ENCODE measurements around the gene PRELP.

The PRELP gene

DNA sequence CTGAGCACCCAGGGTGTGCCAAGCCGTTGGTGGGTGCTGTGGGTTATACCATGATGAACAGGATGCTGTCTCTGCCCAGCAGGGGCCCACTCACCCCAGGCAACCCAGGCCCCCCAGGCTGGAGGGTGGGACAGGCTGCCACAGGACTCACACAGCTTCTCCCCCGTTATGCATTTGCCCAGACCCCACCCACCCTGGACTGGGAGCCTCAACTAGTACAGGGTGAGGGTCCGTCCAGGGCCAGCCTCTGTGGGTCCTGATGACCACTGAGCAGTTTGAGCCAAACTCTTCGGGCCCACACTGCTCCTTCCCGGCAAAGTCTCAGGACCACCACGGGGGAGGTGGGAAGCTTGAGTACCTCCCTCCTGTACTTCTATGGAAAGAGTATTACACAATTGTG, 3.8 kb upstream of the PRELP start:
- DNase-seq, result no peak
- intact Hi-C loops (cut with DNase I), result no loop called here

DNA sequence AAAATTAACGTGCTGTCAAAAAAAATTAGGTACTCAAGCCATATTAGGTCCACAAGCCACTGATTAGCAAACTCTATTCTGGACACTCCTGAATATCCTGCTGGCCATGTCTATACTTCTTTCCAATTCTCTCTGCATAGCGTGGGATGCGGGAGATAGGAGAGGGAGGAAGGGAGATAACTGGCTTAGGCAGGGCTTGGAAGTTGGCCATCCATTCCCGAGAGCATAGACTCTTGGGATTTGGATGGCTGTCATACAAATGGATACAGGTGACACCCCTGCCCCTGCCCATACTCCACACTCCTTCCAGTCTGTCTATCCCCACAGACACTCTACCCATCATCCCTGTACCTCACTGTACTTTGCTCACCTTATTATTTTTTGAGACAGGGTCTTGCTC, 2.3 kb upstream of the PRELP start:
- no peak for DNase-seq
- intact Hi-C loops (cut with DNase I), result no loop called here

DNA sequence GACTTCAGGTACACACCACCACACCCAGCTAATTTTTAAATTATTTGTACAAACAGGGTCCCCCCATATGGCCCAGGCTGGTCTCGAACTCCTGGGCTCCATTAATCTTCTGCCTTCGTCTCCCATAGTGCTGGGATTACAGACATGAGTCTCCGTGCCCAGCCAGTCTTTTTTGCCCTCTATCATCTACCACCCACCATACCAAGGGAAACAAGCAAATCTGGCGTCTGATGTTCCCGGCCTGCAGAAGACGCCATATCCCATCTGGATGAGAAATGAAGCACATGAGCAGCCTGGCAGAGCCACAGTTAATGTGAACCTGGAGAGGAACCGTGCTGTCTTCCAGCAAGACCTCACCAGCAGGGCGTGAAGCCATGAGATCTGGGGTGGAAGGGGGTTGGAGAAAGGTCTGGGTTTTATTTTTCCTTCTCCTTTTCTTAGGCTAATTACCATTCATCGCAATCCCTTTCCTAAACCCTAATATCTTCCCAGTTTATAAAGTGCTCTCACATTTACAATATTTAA, 1.8 kb upstream of the PRELP start:
- DNase-seq, result no peak
- intact Hi-C loops (cut with DNase I), result no loop called here

DNA sequence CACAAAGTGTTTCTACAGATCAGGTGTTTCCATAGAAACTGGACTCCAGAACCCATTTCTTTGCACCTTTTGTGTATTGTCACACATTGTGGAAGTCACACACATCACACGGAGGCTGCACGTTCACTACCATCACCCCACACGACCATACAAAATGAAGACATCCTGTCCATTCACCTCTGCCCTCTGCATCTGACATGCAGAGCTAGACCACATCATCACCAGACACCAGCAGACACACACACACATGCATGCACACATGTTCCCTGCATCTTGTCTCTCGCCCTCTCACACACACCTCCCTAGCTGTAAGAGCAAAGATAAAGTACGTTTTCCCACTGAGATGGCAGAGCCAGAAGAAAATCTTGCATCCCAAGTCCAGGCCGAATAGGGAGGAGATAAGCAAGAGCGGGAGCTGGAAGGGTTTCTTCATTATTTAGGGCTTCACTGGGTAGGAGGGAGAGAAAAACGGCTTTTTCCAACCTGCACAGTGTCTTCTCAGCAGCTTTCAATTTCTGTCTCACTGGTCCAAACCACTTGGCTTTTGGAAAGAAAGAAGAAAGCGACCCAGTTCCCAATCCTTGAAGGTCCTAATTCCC, 709 bp downstream of the PRELP start:
- no peak for DNase-seq
- intact Hi-C loops (cut with DNase I), result no loop called here

DNA sequence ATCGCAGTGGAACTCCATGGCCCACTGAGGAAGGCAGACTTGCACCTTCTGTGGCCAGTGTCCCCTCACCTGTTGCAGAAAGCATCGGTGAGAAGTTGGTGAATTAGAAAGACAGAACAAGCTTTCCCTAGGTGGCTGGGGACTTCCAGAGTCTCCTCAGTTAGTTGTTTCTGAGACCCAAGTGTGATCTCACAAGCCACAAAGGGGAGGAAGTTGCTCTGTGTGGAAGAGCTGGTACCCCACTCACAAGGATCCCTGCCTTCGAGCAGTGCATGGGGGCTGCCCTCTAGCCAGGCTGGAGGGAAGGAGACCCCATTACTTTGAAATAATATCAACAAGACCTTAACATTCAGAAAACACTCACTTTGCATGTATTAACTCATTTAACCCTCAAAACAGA, 2.1 kb downstream of the PRELP start:
- intact Hi-C loops (cut with DNase I), result no loop called here
- DNase-seq, result no peak

DNA sequence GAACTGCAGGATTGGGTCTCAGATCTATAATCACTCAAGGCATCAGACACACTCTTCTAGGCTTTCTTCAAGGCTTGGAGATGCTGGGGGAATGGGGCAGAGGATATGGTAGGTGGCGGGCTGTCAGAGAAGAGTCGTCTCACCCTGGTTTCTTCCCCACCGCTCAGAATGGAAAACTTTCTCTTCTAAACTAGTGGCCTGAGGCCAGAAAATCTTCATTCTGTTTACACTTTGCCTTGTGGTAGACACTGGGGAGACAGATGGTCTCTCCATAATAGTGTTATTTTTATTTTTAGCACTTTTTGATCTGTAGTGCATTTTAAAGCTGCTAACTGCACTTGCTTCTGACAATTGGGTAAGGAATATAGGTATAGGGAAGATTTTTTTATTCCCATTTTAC, 2.6 kb downstream of the PRELP start:
- DNase-seq, result no peak
- intact Hi-C loops (cut with DNase I), result no loop called here

DNA sequence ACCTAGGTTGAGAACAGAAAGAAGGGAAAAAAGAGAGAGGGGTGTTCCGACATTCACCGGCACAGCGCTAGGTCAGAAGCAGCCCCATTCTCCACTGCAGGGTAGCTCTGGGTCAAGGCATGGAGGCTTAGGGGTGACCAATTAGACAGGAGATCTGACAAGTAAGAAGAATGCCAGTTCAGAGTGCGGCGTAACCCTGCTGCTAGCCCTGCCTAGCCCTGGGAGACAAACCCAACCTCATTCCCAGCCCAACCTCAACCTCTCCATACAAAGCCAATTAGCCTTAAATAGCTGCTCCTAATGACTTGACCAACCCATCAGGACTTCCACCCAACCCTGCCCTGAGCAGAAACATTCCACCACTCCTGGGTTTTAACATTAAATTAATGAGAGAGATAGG, 3.4 kb downstream of the PRELP start:
- DNase-seq, result no peak
- intact Hi-C loops (cut with DNase I), result no loop called here

DNA sequence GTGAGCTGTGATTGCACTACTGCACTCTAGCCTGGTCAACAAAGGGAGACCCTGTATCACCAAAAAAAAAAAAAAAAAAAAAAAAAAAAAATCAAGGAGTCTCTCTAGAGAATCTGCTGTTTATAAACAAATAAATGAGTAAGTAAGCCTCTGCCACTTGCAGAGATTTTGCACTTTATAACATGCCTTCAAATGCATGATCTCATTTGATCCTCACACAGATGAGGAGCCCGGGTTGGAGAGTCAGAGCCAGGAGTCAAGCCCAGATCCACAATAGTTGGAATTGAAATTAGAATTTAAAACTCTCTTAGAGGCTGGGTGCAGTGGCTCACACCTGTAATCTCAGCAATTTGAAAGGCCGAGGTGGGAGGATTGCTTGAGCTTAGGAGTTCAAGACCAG, 4.0 kb downstream of the PRELP start:
- DNase-seq, result no peak
- intact Hi-C loops (cut with DNase I), result no loop called here

DNA sequence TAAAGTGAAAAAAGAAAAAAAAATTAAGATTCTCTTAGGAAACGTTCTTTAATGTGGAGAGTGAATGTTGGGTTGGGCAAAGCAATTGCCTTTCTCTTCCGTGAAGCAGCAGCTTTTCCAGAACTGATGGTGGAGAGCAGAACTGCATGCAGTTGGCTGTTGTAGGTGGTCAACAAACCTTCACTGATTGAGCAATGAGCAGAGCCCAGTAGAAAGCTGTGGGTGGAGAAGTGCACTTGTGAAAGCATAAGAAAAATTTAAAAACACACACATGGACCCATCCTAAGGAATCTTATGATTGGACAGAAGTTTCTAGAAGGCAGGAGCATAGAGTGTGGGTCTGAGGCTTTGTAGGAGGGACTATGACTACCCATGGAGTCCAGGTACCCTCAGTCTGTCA, 4.5 kb downstream of the PRELP start:
- intact Hi-C loops (cut with DNase I), result no loop called here
- no peak for DNase-seq

DNA sequence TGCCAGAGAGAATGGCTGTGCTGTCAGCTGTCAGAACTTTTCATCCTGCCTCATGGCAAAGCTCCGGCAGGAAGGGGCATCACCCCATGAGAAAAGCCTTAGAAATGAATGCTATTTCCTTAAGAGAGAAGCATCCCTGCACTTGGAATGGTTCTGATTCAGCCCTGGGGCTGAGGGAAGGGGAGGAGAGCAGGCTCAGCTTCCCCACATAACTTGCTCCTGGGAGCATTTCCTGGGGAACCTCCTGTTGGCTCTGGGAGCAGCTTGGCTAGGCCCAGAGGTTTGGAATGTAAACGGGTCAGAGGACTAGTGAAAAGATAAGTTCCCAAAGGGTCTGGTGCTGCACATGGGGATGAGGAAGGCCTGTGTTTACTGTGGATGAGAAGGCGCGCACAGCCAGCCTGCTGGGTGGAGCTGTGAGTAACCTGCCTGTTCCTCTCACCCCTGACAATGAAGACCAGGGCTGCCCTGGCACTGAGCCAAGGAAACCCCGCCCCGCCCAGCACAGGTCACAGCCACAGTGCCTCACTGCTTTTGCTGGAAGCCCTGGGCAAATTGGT, 5.0 kb downstream of the PRELP start:
- peak in 4 of 42 donors; percentile 13 to 44 (median 25) for DNase-seq
- intact Hi-C loops (cut with DNase I), result no loop called here

DNA sequence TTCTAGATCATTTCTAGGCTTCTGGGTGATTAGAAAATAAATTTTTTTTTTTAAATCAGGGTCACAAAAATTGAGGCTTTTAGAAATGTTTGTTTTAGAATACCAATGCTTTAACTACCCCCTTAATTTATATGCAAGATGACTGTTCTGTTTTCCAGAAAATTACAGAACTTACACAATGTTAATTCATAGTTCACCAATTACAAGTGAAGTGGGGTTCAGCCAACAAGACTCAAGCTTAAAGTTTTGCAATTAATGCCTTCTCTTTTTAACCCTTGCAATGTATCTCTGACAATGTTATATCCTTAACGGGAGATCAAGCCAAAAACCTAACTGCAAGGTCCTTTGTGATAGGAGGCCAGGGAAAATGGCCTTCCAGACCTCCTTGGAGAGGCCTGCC, 5.6 kb downstream of the PRELP start:
- intact Hi-C loops (cut with DNase I), result no loop called here
- no peak for DNase-seq

DNA sequence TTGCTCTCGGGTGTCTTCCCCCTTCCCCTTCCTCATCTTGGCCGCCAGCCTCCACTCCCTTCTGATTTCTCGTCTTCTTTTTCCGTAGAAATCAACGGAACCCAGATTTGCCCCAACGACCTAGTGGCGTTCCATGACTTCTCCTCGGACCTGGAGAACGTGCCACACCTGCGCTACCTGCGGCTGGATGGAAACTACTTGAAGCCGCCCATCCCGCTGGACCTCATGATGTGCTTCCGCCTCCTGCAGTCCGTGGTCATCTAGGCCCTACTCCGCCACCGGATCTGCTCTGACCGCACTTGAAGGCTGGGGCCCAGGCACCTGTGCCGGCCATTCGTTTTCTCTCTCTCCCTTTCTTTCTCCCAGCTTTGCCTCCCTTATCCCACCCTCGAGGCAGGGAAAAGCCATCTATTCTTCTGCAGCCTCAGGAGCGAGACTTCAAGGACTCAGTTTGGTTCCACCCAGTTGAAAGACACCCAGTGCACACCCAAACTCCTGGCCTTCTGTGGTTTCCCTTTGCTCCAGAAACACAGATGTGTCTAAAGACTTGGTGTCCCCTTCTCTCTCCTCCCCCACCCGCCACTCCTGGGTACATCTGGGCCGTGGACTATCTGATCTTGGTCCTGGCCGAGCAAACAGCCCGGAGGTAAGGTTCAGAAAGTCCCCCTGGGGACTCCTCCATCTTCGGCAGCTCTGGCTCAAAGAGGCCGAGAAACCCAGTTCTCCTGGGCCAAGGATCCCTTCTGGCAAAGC, 11.2 kb downstream of the PRELP start:
- intact Hi-C loops (cut with DNase I), result loop anchor here (2.0 kb wide), 2 partner anchors 146 to 218 kb away; no protein-coding TSS in a partner anchor
- DNase-seq, result no peak

DNA sequence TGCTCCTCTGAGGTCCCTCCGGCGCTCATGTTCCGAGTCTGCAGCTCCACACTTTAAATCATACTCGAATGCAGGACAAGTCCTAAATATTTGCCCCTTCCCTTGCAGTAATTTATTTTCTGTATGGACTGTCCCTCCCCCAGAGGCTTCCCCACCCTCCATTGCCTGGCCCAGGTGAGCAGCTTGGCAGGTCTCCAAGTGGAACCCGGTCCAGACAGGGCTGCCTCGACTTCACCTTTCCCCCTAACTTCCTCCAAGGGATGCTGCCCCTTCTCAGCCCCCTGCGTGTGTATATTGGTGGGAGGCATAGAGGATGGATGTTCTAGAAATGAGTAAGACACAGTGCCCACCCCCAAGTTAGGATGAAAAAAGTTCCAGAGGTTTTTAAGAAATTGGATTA, 12.9 kb downstream of the PRELP start:
- no peak for DNase-seq
- intact Hi-C loops (cut with DNase I), result no loop called here

DNA sequence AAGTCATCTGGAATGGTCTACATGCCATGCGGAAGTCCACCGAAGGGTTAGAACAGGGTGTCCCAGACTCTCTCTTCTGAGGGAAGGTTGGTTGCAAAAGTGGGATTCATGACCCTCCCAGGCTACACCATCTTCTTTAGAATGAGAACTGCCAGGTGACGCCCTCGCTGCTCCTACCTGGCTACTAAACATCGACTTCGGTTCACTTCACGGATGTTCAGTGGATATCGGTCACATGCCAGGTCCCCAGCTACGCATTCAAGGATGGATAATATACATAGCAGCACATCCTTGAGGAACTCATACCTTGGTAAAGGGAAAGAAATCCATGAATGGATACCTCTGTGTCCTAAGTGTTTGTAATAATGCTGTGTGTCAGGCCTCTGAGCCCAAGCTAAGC, 15.0 kb downstream of the PRELP start:
- intact Hi-C loops (cut with DNase I), result no loop called here

DNA sequence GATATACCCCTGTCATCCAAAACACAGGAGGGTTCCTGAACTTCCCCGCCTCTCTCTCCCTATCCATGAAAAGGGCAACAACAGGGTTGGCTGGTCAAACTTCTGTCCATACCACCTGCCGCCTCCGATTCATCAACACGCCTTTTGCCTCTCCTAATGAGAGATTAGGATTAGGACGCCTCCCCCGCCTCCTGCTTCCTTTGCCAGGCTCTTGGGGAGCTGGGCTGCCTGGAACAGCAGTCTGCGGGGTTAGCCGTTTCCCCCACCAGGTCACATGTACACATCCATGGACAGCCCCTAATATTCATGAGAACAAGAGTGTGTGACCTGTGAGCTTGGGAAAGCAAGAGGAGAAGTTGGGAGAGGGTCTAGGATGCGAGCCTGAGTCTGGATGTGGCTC, 16.1 kb downstream of the PRELP start:
- intact Hi-C loops (cut with DNase I), result no loop called here
- DNase-seq, result no peak

More for the DNA sequence above, 15.0 kb downstream of the PRELP start:
- no peak for DNase-seq

DNA sequence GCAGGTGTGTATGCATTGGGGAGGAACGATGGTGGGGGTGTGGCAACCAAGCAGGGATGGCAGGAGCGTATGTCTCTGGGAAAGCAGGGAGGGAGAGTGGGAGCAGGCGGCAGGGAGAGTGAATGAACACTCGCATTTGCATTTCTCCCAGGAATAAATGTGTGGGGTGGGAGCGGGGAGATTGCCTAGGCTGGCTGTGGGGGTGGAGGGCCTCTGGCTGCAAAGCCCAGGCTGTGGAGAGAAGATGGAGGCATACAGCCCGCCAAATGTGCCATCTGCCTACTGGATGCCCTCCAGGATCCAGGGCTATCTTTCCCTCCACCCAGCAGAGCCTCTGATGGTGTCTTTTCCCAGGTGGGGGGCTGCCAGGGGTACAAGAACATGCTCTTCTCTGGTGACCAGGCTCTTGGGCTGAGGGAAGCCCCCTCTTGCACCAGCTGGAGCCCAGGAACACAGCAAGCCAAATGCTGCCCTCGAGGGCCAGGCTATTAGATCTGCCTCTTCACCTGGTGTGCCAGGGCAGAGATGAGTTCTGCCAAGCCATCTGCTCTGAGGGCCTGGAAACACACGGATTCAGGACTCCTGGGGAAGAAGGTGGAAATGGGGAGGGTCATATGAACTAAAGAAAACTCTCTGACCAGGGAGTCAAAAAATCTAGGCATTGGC, 16.6 kb downstream of the PRELP start:
- peak in 22 of 42 donors; percentile 30 to 86 (median 51) for DNase-seq
- intact Hi-C loops (cut with DNase I), result no loop called here

DNA sequence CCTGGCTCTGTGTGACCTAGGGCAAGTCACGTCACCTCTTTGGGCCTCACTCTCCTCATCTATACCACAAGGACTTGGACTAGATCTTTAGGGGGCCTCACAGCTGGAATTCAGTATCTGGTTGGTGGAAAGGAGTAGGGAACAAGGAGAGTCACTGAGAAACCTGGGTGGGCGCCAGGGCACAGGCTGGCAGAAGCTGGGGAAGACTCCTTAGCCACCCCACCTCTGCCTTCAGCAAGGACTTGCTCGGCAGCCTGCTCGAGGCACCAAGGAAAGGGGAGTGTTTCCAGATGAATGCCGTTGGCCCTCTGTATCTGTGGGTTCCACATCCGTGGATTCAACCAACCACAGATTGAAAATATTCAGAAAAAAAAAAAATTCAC, 17.1 kb downstream of the PRELP start:
- no peak for DNase-seq
- intact Hi-C loops (cut with DNase I), result no loop called here

DNA sequence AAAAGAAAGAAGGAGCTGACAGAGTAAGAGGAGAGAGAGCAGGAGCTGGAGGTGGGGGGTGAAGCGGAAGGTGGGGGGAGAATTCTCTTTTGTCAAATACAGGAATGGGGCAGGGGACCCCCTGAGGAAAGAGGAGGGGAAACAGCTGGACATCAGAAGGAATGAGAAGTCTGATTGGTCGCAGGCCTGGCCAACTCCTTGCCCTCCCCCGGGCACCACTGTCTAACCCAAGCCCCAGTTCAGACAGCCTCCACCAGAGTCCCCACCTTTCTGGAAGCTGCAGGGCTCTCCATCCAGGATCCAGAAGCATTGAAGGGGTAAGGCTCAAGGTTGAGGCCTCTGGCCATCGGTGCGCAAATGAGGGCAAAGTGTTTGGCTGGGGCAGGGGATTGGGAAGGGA, 18.3 kb downstream of the PRELP start, which contains the start of gene OPTC:
TSS of gene OPTC (plus strand) at position 253 of the 400 bp plus-strand sequence. CDS start 1,853 bp downstream, outside the sequence.
- intact Hi-C loops (cut with DNase I), result no loop called here
- DNase-seq, result no peak

DNA sequence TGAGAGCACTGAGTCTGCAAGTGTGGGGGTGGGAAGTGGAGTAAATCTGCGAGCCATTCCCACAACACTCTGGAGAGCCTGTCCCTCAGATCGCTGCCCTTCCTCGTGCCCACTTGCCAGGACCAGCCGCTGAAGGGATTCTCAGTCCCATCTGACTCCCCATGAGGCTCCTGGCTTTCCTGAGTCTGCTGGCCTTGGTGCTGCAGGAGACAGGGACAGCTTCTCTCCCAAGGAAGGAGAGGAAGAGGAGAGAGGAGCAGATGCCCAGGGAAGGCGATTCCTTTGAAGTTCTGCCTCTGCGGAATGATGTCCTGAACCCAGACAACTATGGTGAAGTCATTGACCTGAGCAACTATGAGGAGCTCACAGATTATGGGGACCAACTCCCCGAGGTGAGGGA, 20.2 kb downstream of the PRELP start:
- DNase-seq, result no peak
- intact Hi-C loops (cut with DNase I), result no loop called here

DNA sequence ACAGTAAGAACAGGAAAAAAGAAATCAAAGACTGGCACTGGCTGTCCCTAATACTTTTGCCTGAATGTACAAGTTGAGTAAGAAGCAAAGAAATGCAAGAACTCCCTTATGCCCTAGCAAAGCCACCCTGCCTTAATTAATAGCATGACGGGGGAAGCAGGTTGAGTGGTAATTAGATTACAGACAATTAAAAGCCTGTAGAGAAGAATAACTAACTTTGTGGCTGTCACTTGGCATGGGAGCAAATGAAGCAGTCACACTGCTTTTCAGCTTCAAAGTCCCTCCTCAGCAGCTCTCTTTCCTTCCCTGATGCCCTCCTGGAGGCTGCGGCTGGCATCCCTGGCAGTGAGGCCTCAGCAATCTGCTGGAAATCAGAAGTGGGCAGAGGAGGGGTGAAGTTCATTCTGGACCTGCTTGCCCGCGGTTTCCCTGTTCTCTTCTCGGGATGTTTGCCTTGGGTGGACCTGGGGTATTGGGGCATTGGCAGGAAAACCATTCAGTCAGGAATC, 21.7 kb downstream of the PRELP start:
- intact Hi-C loops (cut with DNase I), result no loop called here
- DNase-seq, result no peak

Data from head of caudate nucleus (tissue), 42 donors.